Spinal cord (tissue), 10 donors: ENCODE measurements around the gene RUVBL1. TPM values are rescaled to one million over a fixed set of nuclear protein-coding genes. Genes with fewer than 3 reads are reported as not detected.
A peak's percentile ranks its signal among the peaks of the same experiment; 100 is the strongest.

Experiments
- DNase-seq, 6 donors: peaks; one replicate each; pipeline versions ENCODE4 v3.0.0 to v3.0.0-alpha.2; 2013 to 2015; ENCODE audit warnings: low spot score in 6 of 6, low read depth in 4 of 6
- H3K27ac ChIP-seq: one replicate; pipeline ENCODE4 v1.5.1; 2013; ENCODE audit warnings: low read depth, low read length, control low read depth
- H3K27me3 ChIP-seq: one replicate; pipeline ENCODE4 v1.6.1; 2013; ENCODE audit warnings: low read length; ENCODE audit not compliant: control insufficient read depth, insufficient read depth
- H3K36me3 ChIP-seq: one replicate; pipeline ENCODE4 v1.6.1; 2013; ENCODE audit warnings: low read length; ENCODE audit not compliant: control insufficient read depth, insufficient read depth
- H3K4me1 ChIP-seq: one replicate; pipeline ENCODE4 v1.6.1; 2013; ENCODE audit warnings: low read length; ENCODE audit not compliant: control insufficient read depth, insufficient read depth
- H3K4me3 ChIP-seq: one replicate; pipeline ENCODE4 v1.5.1; 2013; ENCODE audit warnings: low read depth, low read length, control low read depth
- H3K9me3 ChIP-seq: one replicate; pipeline ENCODE4 v1.6.1; 2013; ENCODE audit warnings: low read length; ENCODE audit not compliant: control insufficient read depth, insufficient read depth
- WGBS: methylation state at CpG from one replicate; pipeline ENCODE4 v1.1.5; 2013; ENCODE audit warnings: missing lambda C conversion rate; ENCODE audit not compliant: insufficient coverage; 5-methylcytosine and 5-hydroxymethylcytosine counted together
- polyA plus RNA-seq, 2 donors: library from polyadenylated mRNA; unstranded; fragments of 120-200 nt; gene quantifications; one replicate each; pipeline ENCODE4 v1.2.1, GENCODE V29; 2013; ENCODE audit not compliant: insufficient read length in 2 of 2
- total RNA-seq, 2 donors: library from RNA; depleted of rRNA in 1 of 2; stranded (reverse); fragments of 120-200 nt in 1 of 2; fragments of >200 nt in 1 of 2; gene quantifications; one replicate each; pipeline versions ENCODE4 v1.2.3 to v1.2.4, GENCODE V29; 2013 to 2014
- donor health status: healthy.

RUVBL1 gene
- total and polyA plus RNA-seq, 4 donors, result 37.0 to 58.6 (median 47.8) TPM

GRCh38 chr3:128111147-128111546 lies 12.5 kb downstream of the RUVBL1 start:
- no peak overlapping the region for H3K4me3 ChIP-seq
- DNase-seq, result no peak
- H3K27ac ChIP-seq, result no peak overlapping the region
- H3K9me3 ChIP-seq, result no peaks in the 10 kb centered on the region
- H3K36me3 ChIP-seq, result peaks cover 30% of the 10 kb centered on the region
- H3K4me1 ChIP-seq, result no peaks in the 10 kb centered on the region
- H3K27me3 ChIP-seq, result no peaks in the 10 kb centered on the region
- WGBS, result 96% methylated on average over 5 of the region's 5 CpGs

GRCh38 chr3:128107834-128108233 lies 15.8 kb downstream of the RUVBL1 start:
- Histone ChIP-seq H3K27me3 (no peaks in the 10 kb centered on the region), H3K4me1 (no peaks in the 10 kb centered on the region), H3K9me3 (no peaks in the 10 kb centered on the region), H3K4me3 (no peak overlapping the region), H3K36me3 (peaks cover 30% of the 10 kb centered on the region), H3K27ac (no peak overlapping the region)
- peak in 2 of 6 donors; percentile 19 to 33 for DNase-seq
- 44% methylated on average over 4 of the region's 8 CpGs for WGBS

GRCh38 chr3:128103136-128103676 lies 20.4 kb downstream of the RUVBL1 start:
- 54% methylated on average over 2 of the region's 5 CpGs for WGBS
- no peaks in the 10 kb centered on the region for H3K27me3 ChIP-seq
- no peaks in the 10 kb centered on the region for H3K9me3 ChIP-seq
- peak in 1 of 6 donors; percentile 76 for DNase-seq
- no peak overlapping the region for H3K27ac ChIP-seq
- H3K4me1 ChIP-seq, result no peaks in the 10 kb centered on the region
- H3K36me3 ChIP-seq, result peaks cover 38% of the 10 kb centered on the region
- H3K4me3 ChIP-seq, result no peak overlapping the region

DNA sequence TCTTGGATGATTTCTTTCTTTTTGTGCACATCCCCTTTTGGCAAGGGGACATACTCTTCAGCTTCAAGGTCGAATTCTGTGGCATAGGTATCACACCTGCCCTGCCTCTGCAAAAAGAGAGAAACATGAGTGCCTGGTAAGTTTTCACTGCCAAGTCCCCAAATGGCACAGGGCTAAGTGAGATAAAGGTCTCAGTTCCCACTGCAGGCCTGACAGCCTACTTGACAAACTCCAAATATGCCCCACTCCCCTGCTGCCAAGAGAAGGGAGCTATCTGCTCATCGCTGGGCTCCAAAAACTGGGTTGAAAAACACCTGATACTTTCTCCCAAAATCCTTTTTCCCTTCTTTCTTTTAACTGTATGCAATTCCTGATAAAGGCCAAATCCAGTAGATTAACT lies 23.0 kb downstream of the RUVBL1 start:
- WGBS, result 40% methylated on average over 1 of the region's 2 CpGs
- H3K4me3 ChIP-seq, result no peak overlapping the region
- H3K27ac ChIP-seq, result no peak overlapping the region
- no peaks in the 10 kb centered on the region for H3K27me3 ChIP-seq
- no peaks in the 10 kb centered on the region for H3K4me1 ChIP-seq
- no peak for DNase-seq
- H3K36me3 ChIP-seq, result peaks cover 58% of the 10 kb centered on the region
- no peaks in the 10 kb centered on the region for H3K9me3 ChIP-seq

GRCh38 chr3:128100161-128100560 lies 23.5 kb downstream of the RUVBL1 start:
- WGBS, result 46% methylated on average over 3 of the region's 3 CpGs
- Histone ChIP-seq H3K36me3 (peaks cover 62% of the 10 kb centered on the region), H3K27ac (no peak overlapping the region), H3K9me3 (no peaks in the 10 kb centered on the region), H3K4me1 (peaks cover 3% of the 10 kb centered on the region), H3K4me3 (no peak overlapping the region), H3K27me3 (no peaks in the 10 kb centered on the region)
- peak in 2 of 6 donors; percentile 54 to 73 for DNase-seq

DNA sequence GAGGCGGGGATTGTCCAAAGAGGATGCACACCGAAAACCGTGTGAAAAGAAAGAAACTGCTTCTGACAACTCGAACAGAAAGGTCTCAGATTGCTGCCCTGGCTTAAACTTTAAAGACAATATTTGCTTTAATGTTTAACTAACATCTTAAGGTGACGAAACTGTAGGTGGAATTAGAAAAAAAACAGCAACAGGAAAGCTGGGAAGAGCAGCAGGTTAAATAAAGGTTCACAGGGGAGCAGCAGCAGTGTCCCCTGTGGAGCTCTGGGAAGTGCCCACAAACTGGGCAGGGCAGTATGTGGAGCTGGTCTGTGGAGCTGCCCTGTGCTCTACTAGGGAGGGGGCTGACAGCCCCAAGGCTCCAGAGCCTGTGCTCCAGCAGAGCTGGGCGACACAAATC lies 25.4 kb downstream of the RUVBL1 start:
- DNase-seq, result no peak
- no peaks in the 10 kb centered on the region for H3K9me3 ChIP-seq
- H3K27ac ChIP-seq, result no peak overlapping the region
- peaks cover 69% of the 10 kb centered on the region for H3K36me3 ChIP-seq
- over 99% methylated on average over 6 of the region's 6 CpGs for WGBS
- H3K4me3 ChIP-seq, result no peak overlapping the region
- peaks cover 3% of the 10 kb centered on the region for H3K4me1 ChIP-seq
- H3K27me3 ChIP-seq, result no peaks in the 10 kb centered on the region

GRCh38 chr3:128095222-128095703 lies 28.3 kb downstream of the RUVBL1 start:
- WGBS, result 76% methylated on average over 5 of the region's 6 CpGs
- peak in 5 of 6 donors; percentile 45 to 89 (median 51) for DNase-seq
- H3K4me3 ChIP-seq, result no peak overlapping the region
- H3K4me1 ChIP-seq, result peaks cover 3% of the 10 kb centered on the region
- no peaks in the 10 kb centered on the region for H3K27me3 ChIP-seq
- no peaks in the 10 kb centered on the region for H3K9me3 ChIP-seq
- H3K27ac ChIP-seq, result no peak overlapping the region
- H3K36me3 ChIP-seq, result peaks cover 59% of the 10 kb centered on the region

GRCh38 chr3:128094295-128095151 lies 29.1 kb downstream of the RUVBL1 start:
- H3K36me3 ChIP-seq, result peaks cover 53% of the 10 kb centered on the region

DNA sequence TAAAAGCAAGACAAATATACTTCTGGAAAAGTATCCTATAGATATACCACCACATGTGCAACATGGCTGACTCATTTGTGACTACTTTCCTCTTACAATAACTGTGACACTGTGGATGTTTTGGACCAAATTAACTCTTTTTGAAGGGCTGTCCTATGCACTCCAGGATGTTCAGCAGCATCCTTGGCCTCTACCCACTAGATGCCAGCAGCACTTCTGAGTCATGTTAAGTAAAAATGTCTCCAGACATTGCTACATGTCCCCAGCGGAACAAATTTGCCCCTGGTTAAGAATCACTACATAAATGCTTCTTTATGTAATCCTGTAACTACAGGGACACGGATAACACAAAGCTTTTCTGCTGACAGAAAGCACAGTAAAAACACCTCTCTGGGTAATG lies 32.0 kb downstream of the RUVBL1 start:
- no peaks in the 10 kb centered on the region for H3K27me3 ChIP-seq
- WGBS, result no CpG with 5 or more reads among the region's 2 CpGs
- H3K4me3 ChIP-seq, result no peak overlapping the region
- no peak overlapping the region for H3K27ac ChIP-seq
- peaks cover 3% of the 10 kb centered on the region for H3K4me1 ChIP-seq
- no peaks in the 10 kb centered on the region for H3K9me3 ChIP-seq
- peaks cover 39% of the 10 kb centered on the region for H3K36me3 ChIP-seq
- DNase-seq, result no peak

More at GRCh38 chr3:128094295-128095151, 29.1 kb downstream of the RUVBL1 start:
- Histone ChIP-seq H3K4me3 (no peak overlapping the region), H3K27ac (no peak overlapping the region), H3K9me3 (no peaks in the 10 kb centered on the region), H3K4me1 (peaks cover 3% of the 10 kb centered on the region), H3K27me3 (no peaks in the 10 kb centered on the region)
- WGBS, result 92% methylated on average over 10 of the region's 13 CpGs
- DNase-seq, result no peak
